ENCODE data around the gene MAD1L1.

DNA sequence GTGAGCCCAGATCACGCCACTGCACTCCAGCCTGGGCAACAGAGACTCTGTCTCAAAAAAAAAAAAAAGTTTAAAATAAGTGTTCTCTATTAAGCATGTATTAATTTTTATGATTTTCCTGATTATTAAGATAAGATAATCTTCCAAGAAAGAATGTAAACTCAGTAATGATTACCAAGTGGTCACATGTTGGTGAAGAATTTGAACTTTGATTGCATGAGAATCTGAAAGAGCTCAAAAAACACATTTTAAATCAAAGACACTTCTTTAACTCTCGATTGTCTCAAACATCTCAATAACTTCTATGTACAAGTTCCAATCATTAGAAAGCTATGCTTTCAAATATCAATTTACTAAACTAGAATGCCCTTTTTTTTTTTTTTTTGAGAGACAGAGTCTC lies 47.7 kb upstream of the MAD1L1 start:
- TF ChIP-seq, protein P1, sequence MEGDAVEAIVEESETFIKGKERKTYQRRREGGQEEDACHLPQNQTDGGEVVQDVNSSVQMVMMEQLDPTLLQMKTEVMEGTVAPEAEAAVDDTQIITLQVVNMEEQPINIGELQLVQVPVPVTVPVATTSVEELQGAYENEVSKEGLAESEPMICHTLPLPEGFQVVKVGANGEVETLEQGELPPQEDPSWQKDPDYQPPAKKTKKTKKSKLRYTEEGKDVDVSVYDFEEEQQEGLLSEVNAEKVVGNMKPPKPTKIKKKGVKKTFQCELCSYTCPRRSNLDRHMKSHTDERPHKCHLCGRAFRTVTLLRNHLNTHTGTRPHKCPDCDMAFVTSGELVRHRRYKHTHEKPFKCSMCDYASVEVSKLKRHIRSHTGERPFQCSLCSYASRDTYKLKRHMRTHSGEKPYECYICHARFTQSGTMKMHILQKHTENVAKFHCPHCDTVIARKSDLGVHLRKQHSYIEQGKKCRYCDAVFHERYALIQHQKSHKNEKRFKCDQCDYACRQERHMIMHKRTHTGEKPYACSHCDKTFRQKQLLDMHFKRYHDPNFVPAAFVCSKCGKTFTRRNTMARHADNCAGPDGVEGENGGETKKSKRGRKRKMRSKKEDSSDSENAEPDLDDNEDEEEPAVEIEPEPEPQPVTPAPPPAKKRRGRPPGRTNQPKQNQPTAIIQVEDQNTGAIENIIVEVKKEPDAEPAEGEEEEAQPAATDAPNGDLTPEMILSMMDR (conservative IDR thresholded peaks at IDR 0.05), result no peak
- TF ChIP-seq ZFX (IDR thresholded peaks at IDR 0.05), result no peak

All from C4-2B (cell line).